Measurements from ENCODE around the gene IKZF1. TPM values are rescaled to one million over a fixed set of nuclear protein-coding genes. Genes with fewer than 3 reads are reported as not detected.

Gene IKZF1
- total RNA-seq, 1 experiment from 2014 or later, result 2.3 TPM

GRCh38 chr7:50431722-50432305, 127.3 kb downstream of the IKZF1 start:
- ChIA-PET POLR2A (interaction anchor here (0.6 kb wide), 1 partner anchor 86 kb away, joined by 3 read pairs; no protein-coding TSS in a partner anchor), CTCF (interaction anchor here (1.5 kb wide), 1 partner anchor 14 kb away, joined by 7 read pairs; no protein-coding TSS in a partner anchor)
- no peak overlapping the region for H3K4me3 Mint-ChIP-seq

More at GRCh38 chr7:50431722-50432305, 127.3 kb downstream of the IKZF1 start:
- ATAC-seq, result no peak
- DNase-seq (ENCODE audit: low spot score), result no peak
- Mint-ChIP-seq H3K9me3 (no peaks in the 10 kb centered on the region), H3K27ac (no peak overlapping the region), H3K36me3 (no peaks in the 10 kb centered on the region), H3K4me1 (no peaks in the 10 kb centered on the region), H3K27me3 (ENCODE audit: low read depth) (no peaks in the 10 kb centered on the region)
- TF ChIP-seq NR2C2 (CRISPR knock-in tag; IDR thresholded peaks at IDR 0.05), result no peak
- no peak for TF ChIP-seq ZNF532 (CRISPR knock-in tag; IDR thresholded peaks at IDR 0.05; ENCODE audit: borderline replicate concordance)
- no peak for TF ChIP-seq ATF2 (CRISPR knock-in tag; IDR thresholded peaks at IDR 0.05; ENCODE audit: borderline replicate concordance, low read depth)
- TF ChIP-seq STAT6 (CRISPR knock-in tag; conservative IDR thresholded peaks at IDR 0.05; ENCODE audit: low read depth), result no peak
- no peak for TF ChIP-seq ZNF396 (CRISPR knock-in tag; IDR thresholded peaks at IDR 0.05; ENCODE audit: borderline replicate concordance)
- TF ChIP-seq TP53 (CRISPR knock-in tag; IDR thresholded peaks at IDR 0.05), result no peak
- TF ChIP-seq NR1H2 (CRISPR knock-in tag; IDR thresholded peaks at IDR 0.05), result no peak
- no peak for TF ChIP-seq ZNF219 (CRISPR knock-in tag; IDR thresholded peaks at IDR 0.05; ENCODE audit: borderline replicate concordance)
- no peak for TF ChIP-seq MAX (CRISPR knock-in tag; IDR thresholded peaks at IDR 0.05)
- no peak for TF ChIP-seq IRF1 (CRISPR knock-in tag; IDR thresholded peaks at IDR 0.05)
- TF ChIP-seq SP1 (CRISPR knock-in tag; conservative IDR thresholded peaks at IDR 0.05), result no peak
- no peak for TF ChIP-seq HMGA2 (CRISPR knock-in tag; IDR thresholded peaks at IDR 0.05)

All from WTC11 (cell line).